ENCODE measurements around the gene PRKAG3. TPM values are rescaled to one million over a fixed set of nuclear protein-coding genes. Genes with fewer than 3 reads are reported as not detected.

Gene PRKAG3
- total RNA-seq, 4 donors from 2014 or later, result not detected

DNA sequence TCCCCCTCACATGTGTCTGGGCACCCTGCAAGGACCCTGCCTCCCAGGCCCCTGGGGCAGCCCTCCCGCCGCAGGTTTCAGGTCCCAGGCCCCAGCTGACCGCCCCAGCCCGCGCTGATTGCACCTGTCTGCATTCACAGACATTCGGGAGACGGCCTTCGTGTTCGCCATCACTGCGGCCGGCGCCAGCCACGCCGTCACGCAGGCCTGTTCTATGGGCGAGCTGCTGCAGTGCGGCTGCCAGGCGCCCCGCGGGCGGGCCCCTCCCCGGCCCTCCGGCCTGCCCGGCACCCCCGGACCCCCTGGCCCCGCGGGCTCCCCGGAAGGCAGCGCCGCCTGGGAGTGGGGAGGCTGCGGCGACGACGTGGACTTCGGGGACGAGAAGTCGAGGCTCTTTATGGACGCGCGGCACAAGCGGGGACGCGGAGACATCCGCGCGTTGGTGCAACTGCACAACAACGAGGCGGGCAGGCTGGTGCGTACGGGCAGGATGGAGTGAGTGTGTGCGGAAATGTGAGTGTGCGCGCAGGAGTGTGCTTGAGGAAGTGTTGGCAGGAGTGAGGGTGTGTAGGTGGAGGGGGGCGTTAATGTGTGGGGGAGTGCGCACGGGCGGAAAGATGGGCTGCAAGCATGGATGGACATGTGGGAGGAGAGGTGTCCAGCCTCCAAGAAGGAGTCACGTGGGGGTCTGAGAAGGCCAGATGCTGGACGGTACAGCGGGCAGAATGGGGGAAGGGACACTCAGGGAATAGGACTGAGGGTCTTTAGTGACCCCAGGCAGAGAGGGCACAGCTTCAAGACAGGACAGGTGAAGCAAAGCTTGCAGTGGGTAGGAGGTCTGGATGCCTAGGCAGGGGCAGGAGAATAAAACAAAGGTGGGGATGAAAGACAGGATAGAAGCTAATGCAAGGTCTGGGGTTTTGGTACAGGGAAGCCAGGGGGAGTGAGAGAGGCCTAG is 40.0 kb upstream of the PRKAG3 start:
- TF ChIP-seq, protein P1, sequence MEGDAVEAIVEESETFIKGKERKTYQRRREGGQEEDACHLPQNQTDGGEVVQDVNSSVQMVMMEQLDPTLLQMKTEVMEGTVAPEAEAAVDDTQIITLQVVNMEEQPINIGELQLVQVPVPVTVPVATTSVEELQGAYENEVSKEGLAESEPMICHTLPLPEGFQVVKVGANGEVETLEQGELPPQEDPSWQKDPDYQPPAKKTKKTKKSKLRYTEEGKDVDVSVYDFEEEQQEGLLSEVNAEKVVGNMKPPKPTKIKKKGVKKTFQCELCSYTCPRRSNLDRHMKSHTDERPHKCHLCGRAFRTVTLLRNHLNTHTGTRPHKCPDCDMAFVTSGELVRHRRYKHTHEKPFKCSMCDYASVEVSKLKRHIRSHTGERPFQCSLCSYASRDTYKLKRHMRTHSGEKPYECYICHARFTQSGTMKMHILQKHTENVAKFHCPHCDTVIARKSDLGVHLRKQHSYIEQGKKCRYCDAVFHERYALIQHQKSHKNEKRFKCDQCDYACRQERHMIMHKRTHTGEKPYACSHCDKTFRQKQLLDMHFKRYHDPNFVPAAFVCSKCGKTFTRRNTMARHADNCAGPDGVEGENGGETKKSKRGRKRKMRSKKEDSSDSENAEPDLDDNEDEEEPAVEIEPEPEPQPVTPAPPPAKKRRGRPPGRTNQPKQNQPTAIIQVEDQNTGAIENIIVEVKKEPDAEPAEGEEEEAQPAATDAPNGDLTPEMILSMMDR (IDR thresholded peaks at IDR 0.05; ENCODE audit: low read depth), result no peak

- TF ChIP-seq, protein P1 (IDR thresholded peaks at IDR 0.05; ENCODE audit: low read depth), result no peak
Observed at GRCh38 chr2:218870984-218871344, 39.4 kb upstream of the PRKAG3 start.

DNA sequence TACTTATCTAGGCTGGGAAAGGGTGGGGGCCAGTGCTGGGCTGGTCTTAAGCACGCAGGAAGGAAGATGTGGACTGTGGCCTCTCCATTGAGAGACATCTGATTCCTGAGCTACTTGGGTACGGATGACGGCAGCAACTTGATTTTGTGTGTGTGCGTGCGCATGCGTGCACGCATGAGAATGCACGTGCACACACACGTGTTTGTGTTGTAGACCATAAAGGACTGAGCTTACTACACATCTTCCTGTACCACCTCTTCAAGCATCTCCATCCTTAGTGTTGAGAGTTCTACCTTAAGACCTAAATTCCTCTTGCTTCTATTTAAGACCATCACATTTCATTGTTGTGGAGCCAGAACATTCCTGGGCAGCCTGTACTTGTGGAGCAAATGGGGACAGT is 37.5 kb upstream of the PRKAG3 start:
- TF ChIP-seq, protein P1 (IDR thresholded peaks at IDR 0.05; ENCODE audit: low read depth), result no peak

DNA sequence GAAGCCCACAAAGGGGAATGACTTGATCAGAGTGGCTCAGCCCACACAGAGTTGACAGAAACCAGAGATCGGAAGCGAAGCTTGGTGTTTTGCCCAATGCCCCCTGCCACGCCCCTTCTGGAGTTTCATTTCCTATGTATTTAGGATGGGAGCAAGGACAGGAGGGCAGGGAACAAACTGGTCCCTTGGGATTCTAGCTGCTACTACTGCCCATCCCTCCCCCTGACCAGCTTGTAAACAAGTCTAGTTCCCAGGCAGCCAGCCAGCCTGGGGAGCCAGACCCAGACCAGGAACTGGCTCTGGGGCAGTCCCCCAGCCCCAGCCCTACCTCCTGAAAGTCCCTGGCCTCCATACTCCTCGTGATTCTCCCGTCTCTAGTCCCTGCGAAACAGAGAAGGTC is 36.3 kb upstream of the PRKAG3 start:
- TF ChIP-seq, protein P1 (IDR thresholded peaks at IDR 0.05; ENCODE audit: low read depth), result no peak

- TF ChIP-seq, protein P1 (IDR thresholded peaks at IDR 0.05; ENCODE audit: low read depth), result no peak
Observed at GRCh38 chr2:218865999-218866398, 34.4 kb upstream of the PRKAG3 start.

GRCh38 chr2:218865396-218865795 is 33.8 kb upstream of the PRKAG3 start:
- TF ChIP-seq, protein P1 (IDR thresholded peaks at IDR 0.05; ENCODE audit: low read depth), result no peak

DNA sequence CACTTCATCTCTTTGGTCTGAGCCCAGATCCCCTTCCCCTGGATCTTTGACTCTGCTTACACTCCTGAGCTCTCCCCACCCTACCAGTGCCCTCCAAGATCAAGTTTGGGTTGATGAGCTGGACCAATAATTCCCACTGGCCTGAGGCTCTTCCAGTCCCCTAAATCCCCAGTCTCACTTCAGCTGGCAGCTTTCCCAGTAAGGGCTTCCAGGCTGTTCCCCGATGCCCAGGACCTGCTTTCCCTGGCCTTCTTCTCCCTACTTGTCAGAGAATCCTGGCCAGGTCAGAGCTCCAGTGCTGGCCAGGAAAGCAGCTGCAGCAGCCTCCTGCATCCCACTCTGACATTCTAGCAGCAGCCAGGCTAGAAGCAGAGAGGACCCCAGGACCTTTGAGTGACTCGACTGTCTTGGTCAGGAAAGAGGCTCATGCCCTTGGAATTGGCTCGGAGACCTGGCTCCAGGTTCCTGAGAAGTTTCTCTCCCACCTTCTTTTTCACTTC is 31.5 kb upstream of the PRKAG3 start:
- TF ChIP-seq, protein P1 (IDR thresholded peaks at IDR 0.05; ENCODE audit: low read depth), result no peak

Data from subcutaneous adipose tissue (tissue), 4 donors.